Stimulated activated CD8-positive, alpha-beta memory T cell treated with anti-CD3 and anti-CD28 coated beads, Interleukin-12 subunit alpha, Interleukin-12 subunit beta, amount 100 ng/mL, for 4 hours (primary cell): ENCODE data around the gene NRG3.

Experiments
- DNase-seq: peaks from one replicate; pipeline ENCODE4 v3.0.0-alpha.2; 2020; ENCODE audit warnings: low read depth

Gene NRG3

DNA sequence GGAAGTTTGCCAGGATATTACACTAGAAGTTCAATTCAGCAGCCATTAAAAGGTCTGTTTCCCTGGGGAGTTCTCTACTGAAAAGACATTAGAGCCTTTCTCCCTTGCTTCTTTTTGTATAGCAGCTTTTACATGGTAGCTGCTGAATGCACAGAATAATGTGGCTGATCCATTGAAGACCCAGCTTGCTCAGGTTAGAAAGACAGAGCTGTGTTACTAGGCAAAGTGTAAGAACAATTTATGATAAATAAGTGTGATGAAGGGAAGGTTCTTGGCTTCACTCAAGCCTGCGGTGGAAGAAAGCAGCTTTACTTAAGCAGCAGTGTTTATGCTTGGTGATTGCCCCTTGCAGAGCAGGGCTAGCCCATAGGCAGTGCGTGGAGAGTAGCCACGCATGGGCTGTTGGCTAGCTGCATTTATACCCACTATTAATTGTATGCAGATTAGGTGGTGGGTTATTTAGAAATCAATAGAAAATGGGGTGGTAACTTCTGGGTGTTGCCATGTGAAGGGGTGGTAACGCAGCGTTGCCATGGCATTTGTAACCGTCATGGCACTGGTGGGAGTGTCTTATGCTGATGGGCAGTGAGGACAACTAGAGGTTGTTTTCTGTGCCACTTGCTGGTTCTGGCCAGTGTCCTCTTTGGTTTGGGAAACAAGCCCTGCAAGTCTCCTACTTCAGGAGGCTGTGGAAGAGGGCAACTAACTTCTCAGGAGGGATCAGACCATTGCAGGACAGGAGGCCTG is 942.9 kb downstream of the NRG3 start:
- no peak for DNase-seq

DNA sequence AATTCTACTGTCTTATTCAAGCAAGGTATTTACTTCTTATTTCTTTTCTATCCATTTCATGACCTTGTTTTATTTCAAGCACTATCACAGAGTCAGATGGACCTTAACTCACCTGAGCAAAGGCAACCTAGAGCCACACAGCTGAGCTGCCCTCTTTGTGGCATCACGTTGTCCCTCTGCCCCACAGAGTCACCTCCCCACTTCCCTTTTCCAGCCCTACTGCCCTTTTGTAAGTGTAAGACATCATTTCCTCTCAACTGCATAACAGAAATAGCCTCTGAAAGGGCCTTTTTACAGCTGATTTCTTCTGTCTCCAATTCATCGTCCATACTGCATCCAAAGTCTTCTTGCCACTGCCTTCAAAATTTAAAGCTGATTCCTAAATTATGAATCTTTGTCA is 946.0 kb downstream of the NRG3 start:
- no peak for DNase-seq

- no peak for DNase-seq
Measured at GRCh38 chr10:82826132-82826531, 951.1 kb downstream of the NRG3 start.

DNA sequence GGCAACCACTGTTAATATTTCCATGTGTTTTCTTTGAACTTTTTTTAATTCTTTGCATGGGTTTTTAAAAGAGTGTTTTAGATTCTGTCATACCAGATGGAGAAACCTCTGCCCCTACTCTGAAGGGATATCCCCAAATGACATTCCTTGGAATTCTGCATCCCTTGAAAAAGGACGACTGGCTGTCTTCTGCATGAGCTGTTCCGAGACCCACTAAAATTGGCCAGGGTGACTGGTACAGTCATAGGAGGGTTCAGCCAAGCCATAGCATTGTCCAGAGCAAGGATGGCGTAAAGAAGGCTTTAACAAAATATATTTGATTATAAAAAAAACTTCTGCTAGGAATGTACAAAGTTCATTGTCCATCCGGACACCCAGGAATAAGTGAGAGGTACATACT is 952.9 kb downstream of the NRG3 start:
- DNase-seq = no peak

- DNase-seq = no peak
Measured at GRCh38 chr10:82847242-82847641, 972.2 kb downstream of the NRG3 start.

DNA sequence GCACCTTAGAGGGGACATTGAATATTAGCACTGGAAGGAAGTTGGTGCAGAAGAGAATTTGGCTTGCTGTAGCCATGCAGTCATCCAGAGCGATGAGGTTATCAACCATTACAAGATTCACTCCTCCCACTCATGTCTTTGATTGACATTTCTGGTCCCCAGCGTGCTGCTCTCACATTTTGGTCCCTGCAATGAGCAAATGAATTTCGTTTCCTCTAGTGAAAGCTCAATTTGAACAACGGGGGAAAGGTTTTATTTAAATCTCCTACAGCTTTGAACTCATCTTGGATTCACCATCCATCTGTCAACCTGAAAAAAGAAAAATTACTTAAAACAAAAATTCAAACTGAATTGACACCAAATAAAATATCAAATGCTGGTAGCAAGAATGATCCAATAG is 975.2 kb downstream of the NRG3 start:
- DNase-seq = no peak

- DNase-seq = no peak
Measured at GRCh38 chr10:82856957-82857613, 982.1 kb downstream of the NRG3 start.

GRCh38 chr10:82861889-82862288 is 986.9 kb downstream of the NRG3 start:
- DNase-seq = no peak

DNA sequence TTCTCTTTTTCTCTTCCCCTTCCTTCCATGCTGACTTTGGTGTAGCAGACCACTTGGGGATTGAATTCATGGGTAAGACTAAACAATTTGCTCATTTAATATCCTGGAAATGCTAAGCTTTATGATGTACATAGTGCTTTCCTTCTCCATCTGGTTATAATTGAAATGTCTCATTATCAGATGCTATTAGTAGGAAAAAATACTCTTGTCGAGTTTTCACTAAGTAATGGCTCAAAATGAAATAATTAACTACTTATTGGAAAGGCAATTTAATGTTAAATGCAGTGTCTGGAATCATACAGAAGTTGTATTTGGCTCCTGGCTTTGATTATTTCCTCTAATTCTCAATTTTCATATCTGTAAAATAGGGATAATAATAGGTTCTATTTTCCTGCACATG is 990.4 kb downstream of the NRG3 start:
- DNase-seq = no peak

DNA sequence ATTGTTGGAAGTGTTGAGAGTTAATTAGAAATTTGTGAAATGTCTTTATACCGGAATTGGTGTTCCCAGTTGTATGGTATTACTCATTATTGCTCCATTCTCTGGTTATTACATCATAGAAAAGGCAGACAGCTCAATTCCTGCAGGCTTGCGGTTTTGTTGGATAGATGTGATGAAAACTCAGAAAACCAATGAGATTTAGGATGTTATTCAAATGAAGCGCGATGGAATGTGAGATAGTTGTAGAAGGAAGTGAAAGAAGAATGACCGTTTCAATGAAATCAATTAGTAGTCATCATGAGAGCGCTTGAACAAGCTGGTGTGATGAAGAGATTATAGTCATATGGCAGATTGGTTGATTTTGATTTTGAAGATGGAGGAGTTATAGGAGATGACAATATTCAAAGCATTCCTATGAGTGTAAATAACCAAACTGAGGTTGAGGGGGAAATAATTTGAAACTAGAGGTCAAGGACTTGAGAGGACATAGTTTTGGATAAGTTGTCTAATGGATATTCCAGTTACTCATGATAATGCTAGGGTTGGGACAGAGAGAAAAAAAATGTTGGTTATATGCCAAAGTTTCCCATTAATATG is 991.5 kb downstream of the NRG3 start:
- DNase-seq = no peak

DNA sequence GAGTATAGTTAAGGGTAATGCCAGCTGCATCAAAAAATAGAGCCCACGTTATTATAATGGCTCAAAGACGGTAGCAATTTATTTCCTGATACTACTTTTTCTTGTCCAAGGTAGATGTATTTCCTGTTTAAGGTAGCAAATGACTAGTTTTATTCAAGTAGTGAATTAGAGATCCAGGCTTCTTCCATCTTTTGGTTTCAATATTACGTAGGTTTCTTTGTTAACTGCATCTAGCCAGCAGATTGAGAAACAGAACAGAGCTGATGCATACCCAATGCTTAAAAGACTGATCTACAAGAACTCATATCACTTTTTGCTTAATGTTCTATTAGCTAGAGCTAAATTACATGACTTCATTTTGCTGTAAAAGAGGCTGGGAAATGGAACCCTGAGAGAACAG is 992.1 kb downstream of the NRG3 start:
- no peak for DNase-seq

GRCh38 chr10:82874671-82875070 is 999.7 kb downstream of the NRG3 start:
- no peak for DNase-seq

- no peak for DNase-seq
Measured at GRCh38 chr10:82880776-82881290, 1005.8 kb downstream of the NRG3 start.

GRCh38 chr10:82882722-82883121 is 1007.7 kb downstream of the NRG3 start:
- DNase-seq = no peak

DNA sequence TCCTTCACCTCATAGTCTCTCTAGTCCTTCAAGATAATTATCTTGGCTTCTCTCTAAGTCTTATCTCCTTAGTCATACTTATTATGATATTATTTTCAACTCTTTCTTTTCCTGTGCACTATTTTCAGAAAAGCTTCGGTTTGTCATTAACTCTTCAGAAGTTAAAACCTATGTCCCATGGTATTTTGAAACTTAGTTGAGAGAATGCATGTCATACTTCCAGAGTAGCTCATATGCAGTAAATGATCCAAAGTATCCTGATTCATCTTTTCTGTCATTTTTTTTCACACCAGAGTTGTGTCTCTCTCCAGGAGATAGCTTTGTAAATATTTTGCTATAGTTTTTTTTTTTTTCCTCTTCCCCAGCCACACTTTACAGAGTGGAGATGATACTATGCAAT is 1008.6 kb downstream of the NRG3 start:
- DNase-seq = no peak

DNA sequence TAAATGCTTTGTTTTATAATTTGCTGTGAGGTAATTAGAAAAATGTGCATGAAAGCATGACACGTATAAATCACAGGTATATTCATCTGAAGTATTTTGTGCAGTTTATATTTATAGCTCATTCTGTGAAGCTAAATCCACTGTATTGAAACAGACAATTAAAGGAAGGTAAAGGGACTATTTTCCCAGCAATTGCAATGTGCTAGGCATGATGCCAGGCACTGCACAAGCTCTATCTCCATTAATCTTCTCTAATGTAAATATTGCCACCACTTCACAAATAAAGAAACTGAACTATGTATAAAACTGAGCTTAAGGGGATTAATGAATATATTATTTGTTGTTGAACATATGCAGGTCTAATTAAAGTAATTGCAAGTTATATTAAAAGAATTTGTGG is 1012.5 kb downstream of the NRG3 start:
- no peak for DNase-seq

- no peak for DNase-seq
Measured at GRCh38 chr10:82888809-82889455, 1013.9 kb downstream of the NRG3 start.

DNA sequence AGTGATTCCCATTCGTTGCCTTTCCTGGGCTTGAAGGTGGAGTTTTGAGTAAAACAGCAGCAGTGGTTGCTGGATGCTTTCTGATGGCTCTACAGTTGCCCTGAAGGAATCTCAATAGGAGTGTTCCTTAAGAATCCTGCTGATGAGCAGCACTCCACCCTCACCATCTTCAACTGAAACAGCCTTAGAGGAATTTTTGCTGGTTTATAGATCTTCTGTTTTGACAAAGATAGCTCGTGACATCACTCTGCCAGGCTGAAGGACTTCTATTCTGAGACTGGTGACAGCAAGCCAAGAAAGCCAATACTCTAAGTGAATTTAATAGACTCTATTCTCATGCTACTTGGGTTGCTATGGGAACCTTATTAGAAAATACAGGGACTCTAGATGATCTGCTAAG is 1014.7 kb downstream of the NRG3 start:
- no peak for DNase-seq

GRCh38 chr10:82890573-82890972 is 1015.6 kb downstream of the NRG3 start:
- no peak for DNase-seq

DNA sequence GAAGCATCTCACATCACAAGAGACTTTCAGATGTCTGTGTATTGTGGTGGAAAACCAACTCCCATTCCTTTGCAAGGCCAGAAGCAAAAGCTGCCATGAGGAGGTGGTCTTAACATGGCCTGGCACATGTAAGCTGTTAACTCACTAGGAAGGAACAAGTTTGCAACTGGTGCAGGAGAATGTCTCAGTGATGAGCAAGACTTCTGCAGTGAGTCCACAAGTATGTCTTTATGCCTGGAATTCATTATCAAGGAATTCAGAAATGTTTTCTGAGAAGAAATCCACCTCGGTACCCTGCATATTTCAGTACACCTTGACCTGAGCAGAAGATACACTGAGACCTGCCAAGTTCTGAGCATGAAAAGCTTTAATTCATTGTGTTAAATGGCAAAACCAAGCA is 1033.1 kb downstream of the NRG3 start:
- no peak for DNase-seq

- no peak for DNase-seq
Measured at GRCh38 chr10:82908751-82909150, 1033.8 kb downstream of the NRG3 start.

DNA sequence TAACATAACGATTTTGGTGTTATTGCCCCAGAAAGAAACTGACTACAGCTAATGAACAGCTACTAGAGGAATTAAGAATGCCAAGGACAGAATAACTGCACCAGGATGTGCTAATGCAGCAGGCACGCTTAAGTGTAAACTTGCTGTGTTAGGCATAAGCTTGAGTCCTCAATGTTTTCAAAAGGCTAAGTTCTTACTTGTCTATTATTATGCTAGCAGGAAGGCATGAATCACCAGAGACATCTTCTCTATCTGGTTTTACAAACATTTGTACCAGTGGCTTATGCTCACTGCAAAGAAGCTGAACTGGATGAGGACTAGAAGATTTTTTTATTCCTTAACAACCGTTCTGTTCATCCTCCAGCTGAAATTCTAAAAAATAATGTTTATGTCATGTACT is 1035.3 kb downstream of the NRG3 start:
- DNase-seq = no peak

DNA sequence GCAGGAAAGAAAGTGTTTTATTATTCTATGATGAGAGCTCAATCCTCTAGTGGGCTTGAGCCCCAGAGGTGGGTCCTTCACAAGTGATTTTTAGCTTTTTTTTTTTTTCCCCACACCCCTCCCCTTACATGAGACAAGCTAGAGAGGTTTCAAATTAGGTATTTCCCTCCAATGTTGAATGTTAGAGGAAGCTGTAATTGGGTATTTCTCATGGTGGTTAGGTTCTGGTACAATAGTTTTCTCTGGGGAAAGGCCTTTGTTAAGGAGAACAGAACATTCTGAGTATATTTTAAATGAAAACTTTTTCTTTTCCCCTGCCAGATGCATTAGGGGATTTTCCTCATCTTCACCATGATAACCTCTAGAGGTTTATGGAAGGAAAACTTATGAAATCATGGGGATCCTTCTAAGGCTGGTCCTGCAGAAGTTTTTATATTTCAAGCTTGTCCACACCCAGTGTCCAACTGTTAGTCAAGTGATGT is 1039.7 kb downstream of the NRG3 start:
- no peak for DNase-seq
